CD4-positive, alpha-beta T cell treated with Interleukin-17A for 1 hour (primary cell): ENCODE data around the gene TEPSIN.

Experiments
- DNase-seq: peaks from one replicate; pipeline ENCODE4 v3.0.0-alpha.2; 2020

Gene TEPSIN

DNA sequence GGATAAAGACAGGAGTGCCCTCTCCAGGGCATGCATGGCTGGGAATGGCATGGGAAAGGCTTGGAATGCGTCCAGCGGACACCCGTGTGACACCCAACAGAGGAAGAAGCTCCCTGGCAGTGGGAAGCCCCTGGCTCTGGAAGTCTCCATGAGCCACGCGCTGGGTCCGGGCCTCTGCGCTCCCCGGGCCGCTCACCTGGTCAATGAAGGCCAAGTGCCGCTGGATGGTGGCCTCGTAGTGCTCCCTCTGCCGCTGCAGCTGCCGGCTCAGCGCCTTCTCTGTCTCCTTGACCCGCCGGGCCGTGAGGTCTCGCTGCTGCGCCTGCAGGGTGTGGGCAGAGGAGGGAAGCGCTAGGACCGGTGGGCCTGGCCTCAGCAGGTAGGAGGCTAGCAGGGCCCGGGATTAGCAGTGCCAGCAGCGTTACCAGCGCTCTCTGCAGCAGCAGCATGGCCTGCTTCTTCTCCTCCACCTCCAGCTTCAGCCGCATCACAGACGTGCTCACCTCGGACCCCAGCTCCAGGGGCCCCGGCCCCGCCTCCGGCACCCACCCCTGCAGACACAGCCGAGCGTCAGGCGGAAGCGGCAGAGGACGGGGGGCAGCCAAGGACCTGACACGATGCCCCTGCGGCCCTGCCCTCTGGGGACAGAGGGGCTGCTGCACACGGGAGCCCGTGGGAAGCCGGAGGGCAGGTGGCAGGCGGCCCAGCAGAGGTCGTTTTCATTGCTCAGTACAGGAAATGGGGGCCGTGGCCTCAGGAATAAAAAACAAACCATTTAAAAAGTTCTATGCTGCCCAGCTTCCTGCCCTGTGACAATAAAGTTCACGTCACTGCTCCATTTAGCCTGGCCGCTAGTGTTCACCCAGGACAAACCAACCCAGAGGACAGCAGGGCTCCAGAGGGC lies 42.1 kb downstream of the TEPSIN start:
- DNase-seq, result no peak

GRCh38 chr17:81195941-81196495 lies 42.8 kb downstream of the TEPSIN start:
- DNase-seq, result no peak

DNA sequence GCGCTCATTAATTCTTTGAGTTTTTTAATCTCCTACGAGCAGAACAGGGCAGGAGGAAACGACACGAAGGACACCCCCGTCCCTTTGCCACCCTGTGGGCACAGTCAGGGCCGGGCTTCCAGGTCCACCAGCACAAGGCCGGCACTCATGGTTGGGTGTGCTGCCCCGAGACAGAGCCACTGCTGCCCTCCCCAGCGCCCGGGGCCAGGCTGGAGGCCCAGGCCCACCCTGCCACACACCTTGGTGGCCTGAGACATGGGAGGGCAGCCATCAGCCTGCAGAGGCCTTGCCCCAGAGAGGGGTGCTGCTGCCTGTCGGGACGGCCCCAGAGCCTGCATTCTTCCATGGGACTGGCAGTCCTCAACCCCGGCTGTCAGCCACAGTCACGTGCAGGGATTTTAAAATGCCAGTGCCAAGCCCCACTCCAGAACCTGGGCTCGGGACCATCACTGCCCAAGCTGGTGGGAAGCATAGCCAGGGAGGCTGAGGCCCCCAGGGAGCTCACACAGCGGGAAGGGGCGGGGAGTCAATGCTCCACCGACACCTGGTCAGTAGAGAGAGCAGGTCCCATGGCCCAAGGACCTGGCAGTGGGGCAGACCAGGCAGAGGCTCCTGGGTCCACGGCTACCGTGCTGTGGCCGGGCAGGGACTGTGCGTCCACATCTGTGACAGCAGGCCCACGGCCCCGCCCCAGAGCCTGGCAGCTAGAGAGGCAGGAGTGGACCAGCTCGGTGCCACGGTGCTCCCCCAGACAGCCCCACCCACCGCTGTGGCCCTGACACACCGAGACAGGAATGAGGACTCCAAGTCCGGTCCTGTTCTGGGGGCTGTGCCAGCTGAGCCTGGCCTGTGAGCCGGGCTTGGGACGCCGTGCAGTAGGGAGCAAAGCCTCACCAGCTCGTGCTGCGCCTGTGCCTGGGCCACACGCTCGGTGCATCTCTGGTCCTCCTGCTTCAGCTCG lies 43.6 kb downstream of the TEPSIN start:
- DNase-seq, result no peak

GRCh38 chr17:81194225-81194760 lies 44.6 kb downstream of the TEPSIN start:
- DNase-seq, result no peak

DNA sequence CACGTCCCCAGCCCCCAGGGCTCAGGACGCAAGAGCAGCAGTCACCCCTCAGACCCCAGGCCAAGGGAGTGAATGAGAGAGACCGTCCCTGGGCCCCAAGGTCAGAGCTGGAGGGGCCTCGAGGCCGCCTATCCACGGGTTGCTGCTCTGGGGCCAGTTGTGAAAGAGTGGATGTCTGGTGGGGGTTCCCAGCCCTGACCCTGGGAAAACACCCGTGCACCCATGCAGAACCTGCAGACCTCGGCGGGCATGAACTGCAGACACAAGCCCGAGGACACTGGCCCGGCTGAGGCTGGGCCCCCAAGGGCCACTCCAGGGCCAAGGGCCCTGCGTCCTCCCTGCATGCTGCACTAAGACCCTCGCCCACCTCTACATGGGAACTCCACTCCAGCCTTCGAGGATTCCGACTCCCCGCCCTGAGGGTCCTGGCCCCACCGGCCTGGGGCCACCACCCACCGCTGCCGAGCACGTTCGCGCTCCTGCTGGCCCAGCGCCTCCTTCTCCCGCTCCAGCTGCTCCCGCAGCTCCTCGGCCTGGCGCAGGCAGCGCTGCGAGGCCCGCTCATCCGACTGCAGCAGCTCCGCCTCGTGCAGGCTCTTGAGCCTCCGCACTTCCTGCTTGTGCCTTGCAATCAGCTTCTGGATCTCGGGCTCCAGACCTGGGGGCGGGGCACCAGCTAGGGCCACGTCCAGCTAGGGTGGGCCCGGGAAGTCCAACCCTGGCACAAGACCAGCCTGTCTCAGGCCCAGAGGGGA lies 45.2 kb downstream of the TEPSIN start:
- no peak for DNase-seq

DNA sequence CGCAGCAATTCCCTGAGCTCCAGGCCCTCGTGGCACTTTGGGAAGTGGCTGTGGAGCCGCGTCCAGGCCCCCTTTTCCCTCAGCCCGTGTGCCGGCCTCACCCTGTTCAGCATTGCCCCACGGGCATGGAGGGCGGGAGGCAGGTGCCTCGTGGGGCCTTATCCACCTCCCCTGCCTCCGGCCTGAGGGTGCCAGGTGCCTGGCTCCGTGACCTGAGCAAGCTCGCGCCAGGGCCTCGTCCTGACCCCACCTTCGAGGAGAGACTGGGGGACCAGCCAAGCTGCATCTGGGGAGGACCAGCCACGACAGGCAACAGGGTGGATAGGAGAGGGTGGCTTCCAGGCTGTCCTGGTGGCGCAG lies 45.8 kb downstream of the TEPSIN start:
- no peak for DNase-seq

- DNase-seq, result no peak
Observed at GRCh38 chr17:81192386-81193050, 46.3 kb downstream of the TEPSIN start.

- no peak for DNase-seq
Observed at GRCh38 chr17:81191646-81192045, 47.2 kb downstream of the TEPSIN start.

DNA sequence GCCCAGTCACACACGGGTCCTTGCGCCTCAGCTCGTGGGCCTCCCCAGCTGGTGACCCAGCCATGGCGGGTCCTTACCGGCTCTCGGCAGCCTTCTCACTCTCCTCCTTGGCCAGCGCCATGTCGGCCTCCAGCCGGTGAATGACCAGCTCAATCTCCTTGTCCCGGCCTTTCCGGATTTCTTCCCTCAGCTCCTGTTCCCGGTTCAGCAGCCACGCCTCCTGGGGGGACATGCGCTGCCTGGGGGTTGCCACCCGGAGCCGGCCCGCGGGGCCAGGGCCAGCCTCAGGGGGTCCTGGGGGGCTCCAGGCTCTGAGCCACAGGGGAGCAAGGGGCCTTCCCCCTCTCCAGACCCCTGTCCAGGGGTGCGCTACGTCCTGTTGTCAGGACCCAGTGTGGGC lies 47.7 kb downstream of the TEPSIN start:
- no peak for DNase-seq

GRCh38 chr17:81190591-81190990 lies 48.3 kb downstream of the TEPSIN start:
- no peak for DNase-seq

- no peak for DNase-seq
Observed at GRCh38 chr17:81189670-81190530, 49.0 kb downstream of the TEPSIN start.

DNA sequence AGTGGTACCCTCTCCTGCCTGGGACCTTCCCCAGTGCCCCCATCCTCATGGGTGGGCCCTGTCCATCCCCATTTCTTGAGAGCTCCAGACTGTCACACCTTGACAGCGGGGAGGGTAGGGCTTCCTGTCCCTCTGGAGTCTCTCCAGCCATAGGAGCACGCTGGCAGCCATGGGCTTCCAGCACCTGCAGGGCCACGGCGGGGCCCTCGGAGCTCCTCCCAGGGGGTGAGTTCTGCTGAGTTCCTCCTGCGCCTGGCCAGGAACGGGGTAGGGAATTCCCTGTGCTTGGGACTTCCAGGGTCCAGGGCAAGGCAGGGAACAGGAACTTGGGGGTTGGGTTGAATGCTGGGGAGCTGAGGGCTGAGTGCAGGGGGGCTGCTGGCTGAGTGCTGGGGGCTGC lies 49.8 kb downstream of the TEPSIN start:
- DNase-seq, result no peak

- no peak for DNase-seq
Observed at GRCh38 chr17:81188491-81188840, 50.4 kb downstream of the TEPSIN start.

- no peak for DNase-seq
Observed at GRCh38 chr17:81187586-81188490, 51.0 kb downstream of the TEPSIN start.

DNA sequence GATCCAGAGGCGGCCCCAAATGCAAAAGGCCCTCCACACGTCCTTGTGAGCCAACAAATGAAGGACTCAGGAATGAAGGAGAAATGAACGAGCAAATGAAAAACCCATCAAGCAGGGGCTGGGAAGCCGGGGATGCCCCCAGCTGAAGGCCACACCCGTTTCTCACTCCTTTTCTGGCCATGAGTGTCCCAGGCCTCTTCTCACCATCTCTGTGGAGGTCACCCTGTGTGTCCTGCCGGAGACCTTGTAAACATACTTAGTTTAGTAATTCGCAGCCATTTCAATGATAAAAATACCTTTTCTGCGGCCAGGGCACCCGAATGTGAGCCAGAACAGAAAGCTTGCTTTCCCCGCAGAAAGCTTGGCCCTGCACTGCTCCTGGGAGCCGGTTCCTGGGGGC lies 51.7 kb downstream of the TEPSIN start:
- no peak for DNase-seq

GRCh38 chr17:81186203-81186602 lies 52.7 kb downstream of the TEPSIN start:
- no peak for DNase-seq

- DNase-seq, result no peak
Observed at GRCh38 chr17:81184555-81184954, 54.3 kb downstream of the TEPSIN start.

DNA sequence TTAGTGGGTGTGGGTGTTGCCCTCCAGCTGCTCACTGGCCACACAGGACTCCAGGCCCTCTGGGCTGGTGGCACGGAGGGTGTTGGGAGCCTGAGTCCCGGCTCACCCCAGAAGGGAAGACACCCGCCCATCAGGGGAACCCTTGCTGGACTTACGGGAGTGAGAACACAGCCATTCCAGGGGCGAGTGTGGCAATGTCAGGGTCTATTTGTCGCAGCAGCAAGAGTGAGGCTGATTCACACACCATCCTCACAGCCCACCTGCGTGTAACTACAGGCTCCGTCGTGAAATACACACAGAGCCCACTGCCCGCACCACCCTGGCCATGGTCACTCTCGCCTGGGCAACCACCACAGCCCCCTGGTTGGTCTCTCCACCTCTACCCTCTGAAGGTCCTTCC lies 55.0 kb downstream of the TEPSIN start:
- DNase-seq, result no peak

DNA sequence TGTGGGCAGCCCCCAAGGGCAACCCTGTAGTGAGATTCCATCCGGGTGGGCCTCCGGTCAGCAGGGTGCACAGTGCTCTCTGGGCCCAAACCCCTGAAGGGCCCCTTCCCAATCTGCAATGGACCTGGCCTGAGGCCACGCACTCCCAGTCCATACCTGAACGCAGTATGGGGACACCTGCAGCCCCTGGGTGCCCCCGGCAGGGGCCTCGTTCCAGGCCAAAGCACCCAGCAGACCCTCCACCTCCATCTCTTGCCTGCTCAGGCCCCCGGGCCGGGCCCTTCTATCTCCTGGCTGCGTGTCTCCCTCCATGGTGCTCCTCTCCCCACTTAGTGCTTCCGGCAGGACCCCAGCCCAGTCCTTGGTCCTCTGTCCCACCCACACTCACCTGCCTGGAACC lies 55.5 kb downstream of the TEPSIN start:
- DNase-seq, result no peak

- DNase-seq, result no peak
Observed at GRCh38 chr17:81182596-81182995, 56.3 kb downstream of the TEPSIN start.
